ENCODE data around the gene TTLL6. TPM values are rescaled to one million over a fixed set of nuclear protein-coding genes. Genes with fewer than 3 reads are reported as not detected.

TTLL6 gene
- not detected in 2 replicates for total RNA-seq (2011; cell fraction: chromatin; rRNA removed; ENCODE audit: low replicate concordance)
- not detected in 2 replicates for total RNA-seq (2011; cell fraction: nucleolus; rRNA removed)
- not detected in 2 replicates for total RNA-seq (2011; cell fraction: nucleoplasm; rRNA removed)
- total RNA-seq (2014; rRNA removed) (0.05 TPM in 1 of 2 replicates, not detected in the other), total RNA-seq (2014; rRNA removed; fragmentation: Illumina TruSeq; extraction: Trizol) (not detected in 2 replicates), total RNA-seq (2015; rRNA removed; fragmentation: Illumina TruSeq; extraction: Trizol) (not detected in 2 replicates), total RNA-seq (2021) (not detected in 2 replicates), polyA plus RNA-seq (2011; rRNA removed) (not detected in 2 replicates), polyA plus RNA-seq (2014; fragmentation: Illumina TruSeq; extraction: Trizol) (not detected in 2 replicates), polyA plus RNA-seq (2014; fragmentation: Nextera tagmentation; extraction: Ambion mirVana) (not detected), polyA plus RNA-seq (2014; rRNA removed) (not detected in 2 replicates), polyA minus RNA-seq (2011; rRNA and poly(A)+ RNA removed) (not detected in 2 replicates), Bru-seq, nascent RNA (percentile 2 among the genes with signal in this experiment), BruChase-seq, experiment 1, labeled RNA remaining after a 2-hour chase (percentile 4 among the genes with signal in this experiment), BruChase-seq, experiment 2, labeled RNA remaining after a 6-hour chase (percentile 2 among the genes with signal in this experiment)
- not detected in 2 replicates for polyA plus RNA-seq (2011; cell fraction: cytosol; rRNA removed)
- not detected in 2 replicates for polyA plus RNA-seq (2011; cell fraction: nucleus; rRNA removed)
- not detected in 2 replicates for polyA plus RNA-seq (2012)
- not detected in 2 replicates for polyA minus RNA-seq (2011; cell fraction: cytosol; rRNA and poly(A)+ RNA removed)
- polyA minus RNA-seq (2011; cell fraction: nucleus; rRNA and poly(A)+ RNA removed), result not detected in 2 replicates
- long read RNA-seq, experiment 1, result 0 reads
- long read RNA-seq, experiment 2, result 0 reads
- long read RNA-seq, experiment 3, result 0 reads

DNA sequence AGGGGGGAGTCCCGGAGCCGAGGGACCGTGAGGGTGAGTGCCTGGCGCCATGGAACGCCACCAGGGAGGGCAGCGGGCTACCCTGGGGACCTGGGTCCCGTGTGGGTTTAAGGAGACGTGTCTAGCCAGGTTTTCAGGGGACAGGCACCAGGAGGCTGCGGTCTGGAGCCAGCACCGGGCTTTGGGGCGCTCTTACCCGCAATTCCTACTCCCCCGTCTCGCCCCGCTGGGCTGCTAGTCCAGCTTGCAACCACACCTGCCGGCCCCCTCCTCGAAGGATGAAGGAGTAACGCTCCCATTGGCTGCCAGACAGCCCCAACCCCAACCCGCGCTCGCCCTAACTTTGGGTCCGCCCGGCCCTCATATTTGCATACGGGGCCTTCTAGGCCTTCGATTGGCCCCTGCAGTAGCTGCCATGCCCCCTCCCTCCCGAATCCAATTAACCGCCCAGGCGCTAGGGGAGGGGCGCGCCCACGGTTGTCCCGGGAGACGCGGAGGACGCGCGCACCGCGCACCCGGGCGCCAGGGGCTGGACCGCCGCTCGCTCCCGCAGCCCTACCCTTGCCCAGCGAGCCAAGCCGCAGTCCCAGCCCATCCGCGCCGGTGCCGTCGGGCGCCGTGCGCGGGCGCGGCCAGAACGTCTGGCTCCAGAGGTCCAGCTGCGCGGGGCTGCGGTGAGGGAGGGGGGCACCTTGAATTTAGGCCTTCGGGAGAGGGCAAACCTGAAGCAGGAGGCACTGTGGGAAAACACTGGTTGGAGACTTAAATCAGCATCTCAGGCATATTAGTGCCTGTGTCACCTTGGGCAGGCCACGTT, at the start of gene TTLL6:
Gene TTLL6 (minus strand): TSS at position 456 of the 817 bp plus-strand sequence. CDS start 157 bp downstream, at position 299.
- BruUV-seq (replicated peaks), result no TSS peak
- intact Hi-C loops (cut with micrococcal nuclease), result no loop called here
- TF ChIP-seq CCNT2 (IDR thresholded peaks at IDR 0.05; ENCODE audit: borderline replicate concordance, extremely low read depth, insufficient read length, low read depth, low read length), result peak; percentile 30
- TF ChIP-seq NRF1 (conservative IDR thresholded peaks at IDR 0.05 in 1 of 2, IDR thresholded peaks at IDR 0.05 in 1 of 2), result peak; percentile 75
- no peak for TF ChIP-seq GATAD2A (IDR thresholded peaks at IDR 0.05)
- peak; percentile 96 for TF ChIP-seq VEZF1 (CRISPR knock-in tag; IDR thresholded peaks at IDR 0.05)
- TF ChIP-seq ATF7 (IDR thresholded peaks at IDR 0.05), result peak; percentile 54; the same call in 1 of the 2 replicates
- peak in 1 of 2 experiments; percentile 13; a peak in 1 of 4 replicates for TF ChIP-seq RCOR1 (IDR thresholded peaks at IDR 0.05; ENCODE audit: borderline replicate concordance in 1 of 2, low read depth in 2 of 2, low read length in 2 of 2)
- TF ChIP-seq SMARCE1 (IDR thresholded peaks at IDR 0.05), result no peak
- TF ChIP-seq, protein P1, sequence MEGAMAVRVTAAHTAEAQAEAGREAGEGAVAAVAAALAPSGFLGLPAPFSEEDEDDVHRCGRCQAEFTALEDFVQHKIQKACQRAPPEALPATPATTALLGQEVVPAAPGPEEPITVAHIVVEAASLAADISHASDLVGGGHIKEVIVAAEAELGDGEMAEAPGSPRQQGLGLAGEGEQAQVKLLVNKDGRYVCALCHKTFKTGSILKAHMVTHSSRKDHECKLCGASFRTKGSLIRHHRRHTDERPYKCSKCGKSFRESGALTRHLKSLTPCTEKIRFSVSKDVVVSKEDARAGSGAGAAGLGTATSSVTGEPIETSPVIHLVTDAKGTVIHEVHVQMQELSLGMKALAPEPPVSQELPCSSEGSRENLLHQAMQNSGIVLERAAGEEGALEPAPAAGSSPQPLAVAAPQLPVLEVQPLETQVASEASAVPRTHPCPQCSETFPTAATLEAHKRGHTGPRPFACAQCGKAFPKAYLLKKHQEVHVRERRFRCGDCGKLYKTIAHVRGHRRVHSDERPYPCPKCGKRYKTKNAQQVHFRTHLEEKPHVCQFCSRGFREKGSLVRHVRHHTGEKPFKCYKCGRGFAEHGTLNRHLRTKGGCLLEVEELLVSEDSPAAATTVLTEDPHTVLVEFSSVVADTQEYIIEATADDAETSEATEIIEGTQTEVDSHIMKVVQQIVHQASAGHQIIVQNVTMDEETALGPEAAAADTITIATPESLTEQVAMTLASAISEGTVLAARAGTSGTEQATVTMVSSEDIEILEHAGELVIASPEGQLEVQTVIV (CRISPR knock-in tag; IDR thresholded peaks at IDR 0.05; ENCODE audit: borderline replicate concordance), result no peak
- no peak for TF ChIP-seq MITF (IDR thresholded peaks at IDR 0.05)
- TF ChIP-seq TSC22D4 (tag; IDR thresholded peaks at IDR 0.05), result no peak

More for the DNA sequence above, at the start of gene TTLL6:
- peak; percentile 93 to 97 (median 96) for DNase-seq (ENCODE audit: extremely low read depth in 1 of 4, low spot score in 3 of 4)
- peak within 1 kb of the TSS; percentile 33 for H3K4me3 ChIP-seq
- no peaks in the 10 kb centered on the region for H3K79me2 ChIP-seq (ENCODE audit: control insufficient read depth, insufficient read depth, low read length)
- peak within 1 kb of the TSS; percentile 65 for H3K4me2 ChIP-seq (ENCODE audit: insufficient read depth, low read length)
- POLR2A ChIA-PET, result interaction anchor here (0.6 to 1.4 kb wide), 3 partner anchors 37 to 860 kb away, joined by 3 to 4 read pairs (median 3); no protein-coding TSS in a partner anchor
- FAIRE-seq, result peak; percentile 96
- peaks cover 14 to 39% of the 10 kb centered on the region in 2 experiments for H3K27me3 ChIP-seq (ENCODE audit: control insufficient read depth in 2 of 2, insufficient read depth in 2 of 2, low read length in 2 of 2)
- H3K27ac ChIP-seq (ENCODE audit: extremely low read depth, low read depth, low read length), result no peak within 1 kb of the TSS
- peak within 1 kb of the TSS; percentile 73 for H2AFZ ChIP-seq (ENCODE audit: low read depth, low read length)
- peak within 1 kb of the TSS in 1 of 2 experiments; percentile 88; a peak in 2 of 4 replicates for H3K9ac ChIP-seq (ENCODE audit: insufficient read depth in 1 of 2, low read depth in 2 of 2, low read length in 2 of 2)
- H3K4me1 ChIP-seq (replicated peaks in 1 of 2; ENCODE audit: control insufficient read depth in 2 of 2, insufficient read depth in 2 of 2, low read length in 2 of 2), result peaks cover 0 to 11% of the 10 kb centered on the region in 2 experiments; a peak in 3 of 5 replicates
- 1% methylated on average over 53 of the region's 64 CpGs for WGBS (ENCODE audit: insufficient coverage, low coverage, missing lambda C conversion rate)
- no peaks in the 10 kb centered on the region; the same call in 1 of the 2 replicates for H4K20me1 ChIP-seq (replicated peaks; ENCODE audit: control insufficient read depth, insufficient read depth, low read length)
- no peaks in the 10 kb centered on the region for H3K9me3 ChIP-seq (replicated peaks; ENCODE audit: control insufficient read depth, insufficient read depth, low read depth, low read length)
- no peaks in the 10 kb centered on the region for H3K36me3 ChIP-seq (ENCODE audit: control insufficient read depth, insufficient read depth, low read length)
- H3K9me1 ChIP-seq (ENCODE audit: control insufficient read depth, insufficient read depth, low read length), result no peaks in the 10 kb centered on the region
- CTCF ChIA-PET (ENCODE audit: low intra/inter-chr PET ratio), result interaction anchor here (4.5 kb wide), 1 partner anchor 61 kb away, joined by 43 read pairs; no protein-coding TSS in a partner anchor
- in situ Hi-C loops (cut with MboI), result loop anchor here (10.0 kb wide), 1 partner anchor 218 kb away; no protein-coding TSS in a partner anchor
- ATAC-seq, result peak; percentile 100
